NCI-H2227 treated with DMSO at 0.1 percent for 48 hours (cell line): Measurements from ENCODE around the gene CACUL1.
"Not testable (repeated sequence)": the region's sequence is repeated elsewhere in the genome, so short reads cannot be mapped to it uniquely, and the experiment has no call there.

ENCODE experiments used
- DNase-seq: peaks from one replicate; lab custom pipeline; 2025; lab: John Stamatoyannopoulos, UW

The CACUL1 gene

GRCh38 chr10:118687472-118687871, 67.3 kb downstream of the CACUL1 start:
- DNase-seq = no peak

- DNase-seq = no peak
These were observed 72.2 kb downstream of the CACUL1 start for GRCh38 chr10:118682533-118682932.

DNA sequence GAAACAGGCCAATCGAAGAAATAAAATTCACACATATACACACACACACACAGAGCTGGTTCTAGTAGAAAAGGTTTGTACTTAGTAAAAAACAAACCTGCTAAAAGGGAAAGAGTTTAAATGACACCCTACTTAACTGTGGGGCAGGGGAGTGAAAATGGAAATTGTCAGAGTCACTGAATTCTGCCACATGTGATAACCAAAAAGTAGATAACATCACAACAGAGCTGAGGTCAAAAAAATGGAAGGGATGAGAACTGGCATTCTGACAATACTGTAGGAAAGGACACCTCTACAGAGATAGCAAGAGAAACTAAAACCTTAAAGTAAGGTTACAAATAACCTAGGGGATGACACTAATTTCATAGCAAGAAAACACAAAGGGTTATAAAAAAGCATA, 74.6 kb downstream of the CACUL1 start:
- DNase-seq = no peak

DNA sequence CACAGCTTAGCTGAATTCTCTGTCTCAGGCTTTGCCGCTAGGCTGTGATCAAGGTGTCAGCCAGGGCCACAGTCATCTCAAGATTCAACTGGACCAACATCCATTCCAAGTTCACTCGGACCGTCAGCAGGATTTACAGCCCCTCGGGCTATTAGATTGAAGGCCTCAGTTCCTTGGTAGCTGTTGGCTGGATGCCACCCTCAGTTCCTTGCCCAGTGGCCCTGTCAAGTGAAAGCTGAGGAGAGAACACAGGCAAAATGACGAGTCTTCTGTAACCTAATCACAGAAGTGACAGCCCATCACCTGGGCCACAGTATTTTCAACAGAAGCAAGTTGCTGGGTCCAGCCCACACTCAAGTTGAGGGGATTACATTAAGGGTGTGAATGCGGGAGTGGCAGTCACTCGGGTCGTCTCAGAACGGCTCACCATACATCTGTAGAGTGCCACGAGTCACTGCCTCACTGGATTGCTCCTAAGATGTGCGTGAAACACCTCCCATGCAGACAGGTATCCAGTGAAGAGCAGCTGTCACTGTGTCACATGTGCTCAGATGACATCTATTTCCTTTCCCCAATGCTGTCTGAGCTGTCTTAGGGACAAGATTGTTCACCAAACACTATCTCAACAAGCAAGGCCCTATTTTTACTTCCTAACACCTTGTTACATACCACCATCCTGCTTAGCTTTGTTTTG, 80.4 kb downstream of the CACUL1 start:
- no peak for DNase-seq

- no peak for DNase-seq
These were observed 81.7 kb downstream of the CACUL1 start for GRCh38 chr10:118672766-118673715.

- no peak for DNase-seq
These were observed 82.6 kb downstream of the CACUL1 start for GRCh38 chr10:118672153-118672552.

DNA sequence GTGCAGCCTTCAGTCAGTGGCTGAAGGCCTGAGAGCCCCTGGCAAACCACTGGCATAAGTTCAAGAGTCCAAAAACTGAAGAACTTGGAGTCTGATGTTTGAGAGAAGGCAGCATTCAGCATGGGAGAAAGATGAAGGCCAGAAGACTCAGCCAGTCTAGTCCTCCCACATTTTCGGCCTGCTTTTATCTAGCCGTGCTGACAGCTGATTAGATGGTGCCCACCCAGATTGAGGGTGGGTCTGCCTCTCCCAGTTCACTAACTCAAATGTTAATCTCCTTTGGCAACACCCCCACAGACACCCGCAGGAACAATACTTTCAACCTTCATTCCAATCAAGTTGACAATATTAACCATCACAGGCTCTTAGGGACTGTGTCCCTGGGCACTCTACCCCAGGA, 83.5 kb downstream of the CACUL1 start:
- not testable (repeated sequence) for DNase-seq

DNA sequence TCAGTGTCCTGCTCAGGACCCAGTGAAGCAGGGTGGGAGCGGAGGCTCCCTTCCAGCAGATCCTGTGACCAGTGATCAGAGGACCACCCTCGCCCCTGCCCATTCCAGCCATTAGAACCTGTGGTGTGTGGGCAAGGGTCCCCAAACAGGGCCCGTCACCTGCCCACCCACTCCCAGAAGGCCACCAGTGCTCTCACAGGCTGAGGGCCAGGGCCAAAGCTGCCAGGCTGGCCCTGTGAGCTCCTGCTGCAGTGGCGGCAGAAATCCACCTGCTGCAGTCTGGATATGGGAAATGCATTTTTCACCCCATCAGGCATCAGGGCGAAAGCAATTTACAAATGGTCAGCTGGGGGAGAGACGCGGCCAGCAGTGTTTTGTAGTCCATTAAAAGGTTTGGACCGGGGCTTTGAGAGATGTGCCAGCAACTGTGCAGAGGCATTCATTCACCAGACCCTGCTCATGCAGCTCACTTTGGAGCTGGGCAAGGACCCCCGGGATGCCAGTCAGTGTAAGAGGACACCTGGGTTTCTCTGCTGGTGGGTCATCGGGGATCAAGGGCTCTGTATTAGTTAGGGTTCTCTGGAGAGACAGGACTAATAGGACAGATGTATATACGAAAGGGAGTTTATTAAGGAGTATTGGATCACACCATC, 84.2 kb downstream of the CACUL1 start:
- no peak for DNase-seq

DNA sequence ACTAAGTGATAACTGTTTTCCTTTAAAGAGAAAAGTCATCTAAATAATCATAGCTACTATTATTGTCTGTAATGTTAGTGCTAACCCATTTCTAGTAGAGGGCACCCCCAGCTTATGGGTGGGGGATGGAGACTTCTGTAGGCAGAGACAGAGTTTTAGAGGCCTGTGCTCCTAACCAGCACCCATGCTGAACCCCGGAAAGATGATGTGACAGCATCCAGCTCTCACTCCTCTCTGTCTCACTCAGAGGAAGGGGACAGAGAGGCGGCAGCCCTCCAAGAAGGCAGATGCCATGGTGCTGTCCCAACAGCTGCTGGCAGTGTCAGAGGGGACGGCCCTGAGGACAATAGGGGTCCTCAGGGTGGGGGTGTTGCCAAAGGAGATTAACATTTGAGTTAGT, 84.9 kb downstream of the CACUL1 start:
- DNase-seq = no peak

DNA sequence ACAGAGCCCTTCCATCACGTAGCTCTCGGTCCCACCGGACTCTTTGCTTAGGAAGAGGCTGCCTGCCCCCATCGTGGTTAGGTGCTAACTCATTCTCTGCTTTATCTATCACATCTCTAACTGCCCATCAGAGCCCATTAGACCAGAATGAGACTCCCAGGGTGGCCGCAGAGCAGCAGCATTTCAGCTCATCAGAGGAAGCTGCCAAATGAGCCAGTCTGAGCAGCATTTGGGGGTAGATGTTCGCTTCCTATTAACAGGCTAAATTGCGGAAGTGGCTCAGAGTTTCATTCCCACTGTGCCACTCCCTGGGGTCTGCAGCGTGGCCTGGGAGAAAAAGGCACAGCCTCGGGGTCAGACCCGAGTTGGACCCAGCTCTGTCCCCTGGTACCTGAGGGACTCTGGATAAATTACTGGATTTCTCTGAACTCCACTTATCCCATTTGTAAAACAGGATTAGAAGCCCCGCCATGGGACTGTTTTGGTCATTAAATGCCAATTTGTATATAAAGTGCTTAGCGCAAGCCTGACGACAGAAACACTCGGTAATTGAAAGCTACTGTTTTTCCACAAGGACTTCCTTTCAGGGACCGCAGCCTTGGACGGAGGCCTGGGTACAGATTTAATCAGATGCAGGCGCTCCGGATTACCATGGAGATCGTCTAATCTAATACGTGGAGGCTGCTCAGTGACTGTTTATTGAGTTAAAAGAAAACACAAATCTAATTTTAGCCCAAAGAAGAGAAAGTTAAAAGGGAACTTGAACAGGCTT, 85.6 kb downstream of the CACUL1 start:
- DNase-seq = no peak

- no peak for DNase-seq
These were observed 86.4 kb downstream of the CACUL1 start for GRCh38 chr10:118668228-118668952.

- no peak for DNase-seq
These were observed 87.0 kb downstream of the CACUL1 start for GRCh38 chr10:118667732-118668131.

- no peak for DNase-seq
These were observed 88.4 kb downstream of the CACUL1 start for GRCh38 chr10:118666350-118666749.

DNA sequence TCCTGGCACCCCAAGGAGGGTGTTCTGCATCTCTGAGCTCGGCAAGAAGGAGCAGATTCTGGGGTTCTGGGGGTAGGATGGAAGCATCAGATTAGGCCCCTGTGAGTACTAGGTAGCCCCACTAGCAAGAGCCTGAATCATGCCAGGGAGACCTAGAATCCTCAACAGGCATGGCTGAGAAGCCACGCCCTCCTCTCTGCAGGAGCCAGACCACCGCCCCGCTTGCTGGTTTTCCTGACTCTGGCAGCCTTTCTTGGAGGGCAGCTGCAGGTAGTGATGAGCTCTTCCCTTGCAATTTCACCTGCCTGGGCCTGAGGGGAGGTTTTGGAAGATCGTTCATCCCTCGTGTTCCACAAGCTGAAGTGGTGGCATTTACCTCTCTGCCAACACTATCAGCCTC, 90.4 kb downstream of the CACUL1 start:
- DNase-seq = no peak

DNA sequence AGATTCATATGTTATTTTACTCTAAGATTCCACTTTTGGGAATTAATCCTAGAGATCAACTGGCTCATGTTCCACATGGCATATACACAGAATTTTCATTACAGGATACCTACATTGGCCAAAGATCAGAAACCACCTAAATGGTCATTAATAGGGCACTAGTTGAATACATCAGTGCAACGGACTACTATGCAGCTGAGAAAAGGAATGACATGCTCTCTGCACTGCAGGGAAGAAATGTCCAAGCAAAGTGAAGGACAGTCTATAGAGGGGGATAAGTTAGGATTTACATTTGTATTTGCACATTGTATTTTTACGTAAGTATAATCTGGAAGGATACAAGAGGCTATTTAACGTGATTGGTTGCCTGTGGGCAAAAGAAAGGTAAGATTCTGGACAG, 91.6 kb downstream of the CACUL1 start:
- DNase-seq = no peak

DNA sequence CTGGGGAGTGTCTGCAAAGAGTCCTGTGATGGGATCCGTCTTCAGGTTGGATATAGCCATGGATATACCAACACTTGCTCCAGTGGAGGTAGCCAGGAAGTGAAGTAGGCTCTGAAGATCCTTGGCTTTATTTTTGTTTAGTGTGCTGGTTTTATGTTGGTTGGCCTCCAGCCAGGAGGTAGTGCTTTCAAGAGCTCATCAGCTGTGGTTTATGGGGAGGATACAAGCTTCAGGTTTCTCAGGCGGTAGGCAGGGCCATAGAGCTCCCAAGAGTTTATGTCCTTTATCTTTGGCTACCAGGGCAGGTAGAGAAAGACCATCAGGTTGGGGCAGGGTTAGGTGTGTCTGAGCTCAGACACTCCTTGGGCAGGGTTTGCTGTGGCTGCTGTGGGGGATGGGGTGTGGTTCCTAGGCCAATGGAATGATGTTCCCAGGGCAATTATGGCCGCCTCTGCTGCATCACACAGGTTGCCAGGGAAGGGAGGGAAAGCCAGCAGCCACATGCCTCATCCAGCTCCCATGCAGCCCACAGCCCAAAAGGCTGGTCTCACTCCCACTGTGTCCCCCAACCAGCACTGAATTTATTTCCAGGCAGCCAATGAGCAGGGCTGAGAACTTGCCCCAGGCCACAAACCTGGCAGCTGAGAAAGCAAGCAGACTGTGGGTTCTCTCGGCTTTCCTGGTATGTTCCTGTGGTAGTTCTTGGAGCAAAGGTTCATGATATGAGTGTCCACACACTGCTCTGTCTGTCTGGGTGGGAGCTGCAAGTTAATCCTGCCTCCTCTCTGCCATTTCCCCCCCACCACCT, 92.3 kb downstream of the CACUL1 start:
- no peak for DNase-seq

DNA sequence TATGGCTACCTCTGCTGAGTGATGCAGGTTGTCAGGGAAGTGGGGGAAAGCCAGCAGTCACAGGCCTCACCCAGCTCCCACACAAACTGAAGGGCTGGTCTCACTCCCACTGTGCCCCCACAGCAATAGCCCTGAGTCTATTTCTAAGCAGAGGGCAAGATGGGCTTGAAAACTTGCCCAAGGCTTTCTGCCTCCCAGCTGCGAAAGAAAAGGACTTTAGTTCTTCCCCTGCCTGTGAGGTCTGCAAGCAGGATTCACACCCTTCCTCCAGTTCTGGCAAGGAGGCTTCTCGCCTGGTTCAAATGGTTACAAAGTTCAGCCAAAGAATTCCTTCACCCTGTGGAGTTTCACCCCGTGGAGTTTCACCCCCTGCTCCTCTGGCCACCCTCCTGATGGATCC, 96.0 kb downstream of the CACUL1 start:
- DNase-seq = no peak

- DNase-seq = not testable (repeated sequence)
These were observed 96.6 kb downstream of the CACUL1 start for GRCh38 chr10:118658168-118658567.

- DNase-seq = not testable (repeated sequence)
These were observed 109.5 kb downstream of the CACUL1 start for GRCh38 chr10:118645294-118645693.

- DNase-seq = no peak
These were observed 112.5 kb downstream of the CACUL1 start for GRCh38 chr10:118642228-118642627.
